NCI-H128 (cell line): ENCODE data around the gene RPLP1.

ENCODE experiments used
- DNase-seq: peaks from one replicate; lab custom pipeline; 2025; ENCODE audit not compliant: unreplicated experiment; lab: John Stamatoyannopoulos, UW

The RPLP1 gene

DNA sequence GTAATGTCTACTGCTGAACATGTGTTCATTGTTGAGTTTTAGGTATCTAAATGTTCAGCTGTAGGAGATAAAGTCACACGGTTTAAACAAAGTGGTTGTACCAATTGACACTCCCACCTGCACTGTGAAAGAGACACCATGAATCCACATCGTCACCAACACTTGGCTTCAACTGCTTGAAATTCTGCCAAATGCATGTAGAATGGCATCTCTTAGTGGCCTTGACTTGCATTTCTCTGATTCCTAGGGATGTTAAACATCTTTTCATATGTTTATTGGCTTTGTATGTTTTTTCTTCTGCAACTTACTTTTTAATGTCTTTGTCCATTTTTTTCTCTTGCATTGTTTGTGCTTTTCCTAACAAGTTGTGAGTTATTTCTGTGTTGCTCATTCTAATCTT is 43.4 kb downstream of the RPLP1 start:
- DNase-seq: no peak

DNA sequence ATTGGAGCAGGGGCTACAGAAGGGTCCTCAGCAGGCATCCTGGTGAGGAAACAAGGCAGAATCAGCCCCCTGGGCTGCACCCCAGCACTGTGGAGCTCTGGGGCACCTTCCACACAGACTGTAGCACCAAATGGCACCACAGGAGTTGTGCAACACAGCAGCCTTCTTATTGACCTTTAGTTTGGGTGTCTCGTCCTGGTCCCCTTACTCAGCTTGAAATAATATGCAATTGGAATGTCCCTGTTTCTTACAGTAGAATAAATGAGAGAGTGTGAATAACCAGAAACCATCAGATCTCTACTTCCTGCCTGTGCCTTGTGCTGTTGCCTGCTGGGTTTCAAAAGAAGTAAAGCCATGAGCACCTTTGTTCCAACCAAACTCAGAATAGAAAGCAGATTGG is 44.5 kb downstream of the RPLP1 start:
- no peak for DNase-seq

DNA sequence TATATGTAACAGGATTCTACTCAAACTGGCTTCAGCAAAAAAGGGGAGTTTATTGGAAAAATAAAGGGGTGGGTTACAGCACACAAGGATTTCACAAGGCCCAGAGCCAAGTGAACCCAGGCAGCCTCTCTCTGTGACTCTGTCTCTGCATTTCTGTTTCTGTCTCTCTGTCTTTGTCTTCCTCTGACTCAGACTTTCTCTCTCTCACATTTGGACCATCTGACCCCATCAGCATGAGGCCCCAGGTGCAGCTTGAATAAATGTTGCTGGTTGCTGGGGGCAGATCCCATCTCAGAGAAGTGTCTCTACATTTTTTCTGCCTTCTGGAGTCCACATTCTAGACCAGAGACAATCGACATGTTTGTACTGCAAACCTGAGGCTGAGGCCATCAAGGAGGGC is 45.0 kb downstream of the RPLP1 start:
- no peak for DNase-seq

DNA sequence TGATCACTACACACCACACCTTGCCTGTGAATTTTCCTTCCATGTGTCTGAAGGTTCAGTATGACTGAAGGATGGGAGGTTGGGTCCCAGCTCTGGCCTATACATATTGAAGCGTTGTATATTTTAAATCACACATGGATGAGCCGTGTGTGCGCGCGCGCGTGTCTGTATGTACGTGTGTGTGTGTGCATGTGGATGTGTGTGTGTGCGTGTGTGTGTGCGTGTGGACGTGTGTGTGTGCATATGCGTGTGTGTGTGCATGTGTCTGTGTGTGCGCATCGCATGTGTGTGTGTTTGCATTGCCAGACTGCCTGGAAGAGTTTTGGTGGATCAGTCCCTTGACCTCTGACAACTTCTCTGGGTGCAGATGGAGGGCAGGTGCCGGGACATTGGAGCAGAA is 45.7 kb downstream of the RPLP1 start:
- no peak for DNase-seq

DNA sequence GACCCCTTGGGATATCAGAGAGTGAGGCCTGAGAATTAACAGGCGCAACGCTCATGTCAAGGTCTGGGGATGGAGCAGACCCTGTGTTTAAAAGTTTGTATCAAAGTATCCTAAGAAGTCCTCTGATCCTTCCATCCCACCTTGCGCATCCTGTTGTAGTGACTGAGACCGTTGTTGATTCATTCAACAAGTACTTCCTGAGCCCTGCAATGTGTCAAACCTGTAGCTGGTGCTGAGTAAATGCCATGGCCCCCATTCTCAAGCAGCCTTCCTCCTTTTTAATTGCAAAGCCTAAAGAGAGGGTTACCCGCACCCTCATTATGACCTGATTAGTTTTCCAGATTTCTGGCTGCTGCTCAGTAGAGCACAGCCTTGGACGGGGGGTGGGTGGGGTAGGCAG is 46.4 kb downstream of the RPLP1 start:
- no peak for DNase-seq

DNA sequence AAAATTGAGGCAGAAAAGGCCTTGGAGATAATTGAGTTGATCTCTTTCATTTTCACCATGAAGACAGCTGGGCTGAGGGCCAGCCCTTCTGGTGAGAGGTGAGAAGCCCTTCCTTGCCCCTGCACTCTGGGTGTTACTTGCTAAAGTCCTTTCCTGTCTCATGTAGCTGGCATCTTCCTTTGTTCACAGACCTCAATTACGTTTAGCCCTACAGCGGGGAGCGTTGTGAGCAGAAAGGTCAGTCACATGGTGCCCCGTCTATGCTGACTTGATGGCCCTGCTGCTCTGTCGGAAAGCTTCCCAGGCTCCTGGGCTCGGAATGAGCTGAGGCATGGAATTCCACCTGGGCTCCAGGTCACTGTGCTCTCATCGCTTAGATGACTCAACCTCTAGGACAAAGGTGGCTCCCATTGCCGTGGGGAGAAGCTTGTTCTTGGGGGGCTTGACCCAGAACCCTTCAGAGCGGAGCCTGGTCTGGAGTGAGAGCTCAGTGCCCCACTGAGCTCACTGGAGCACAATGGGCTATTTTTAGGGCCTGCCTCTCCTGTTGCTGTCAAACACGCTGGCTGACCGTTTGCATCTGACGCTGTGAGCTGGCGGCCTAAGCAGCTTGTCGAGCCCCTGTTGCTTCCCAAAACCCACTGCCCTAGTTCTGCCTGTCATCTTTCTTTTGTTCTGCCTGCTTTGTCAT is 47.0 kb downstream of the RPLP1 start:
- no peak for DNase-seq

DNA sequence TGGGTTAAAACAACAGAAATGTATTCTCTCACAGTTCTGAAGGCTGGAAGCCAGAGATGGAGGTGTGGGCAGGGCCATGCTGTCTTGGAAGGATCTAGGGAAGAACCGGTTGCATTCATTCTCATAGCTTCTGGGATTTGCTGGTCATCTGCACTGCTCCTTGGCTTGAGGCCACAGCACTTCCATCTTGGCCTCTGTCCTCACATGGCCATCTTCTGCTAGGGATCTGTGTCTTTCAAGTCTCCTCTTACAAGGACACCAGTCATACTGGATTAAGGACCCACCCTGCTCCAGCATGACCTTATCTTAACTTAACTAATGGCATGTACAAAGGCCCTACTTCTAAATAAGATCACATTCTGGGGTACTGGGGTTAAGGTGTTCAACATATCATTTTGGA is 47.7 kb downstream of the RPLP1 start:
- no peak for DNase-seq

DNA sequence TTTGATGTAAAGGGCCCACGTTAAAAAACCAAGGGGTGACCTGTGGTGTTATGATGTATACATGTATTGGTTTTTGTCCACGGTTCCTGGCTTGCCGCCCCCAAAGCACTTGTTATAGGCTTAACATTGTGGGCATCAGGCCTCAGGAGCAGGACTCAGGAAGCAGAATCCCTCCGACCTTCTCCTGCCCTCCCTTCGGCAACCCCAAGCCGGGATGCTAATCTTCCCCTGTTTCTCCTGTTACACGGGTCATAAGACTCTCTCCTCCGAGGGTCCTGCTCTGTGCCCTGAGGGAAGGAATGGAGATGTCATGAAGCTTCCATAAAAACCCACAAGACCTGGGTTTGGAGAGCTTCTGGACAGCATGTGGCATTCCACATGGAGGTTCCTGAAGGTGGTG is 48.8 kb downstream of the RPLP1 start:
- no peak for DNase-seq

DNA sequence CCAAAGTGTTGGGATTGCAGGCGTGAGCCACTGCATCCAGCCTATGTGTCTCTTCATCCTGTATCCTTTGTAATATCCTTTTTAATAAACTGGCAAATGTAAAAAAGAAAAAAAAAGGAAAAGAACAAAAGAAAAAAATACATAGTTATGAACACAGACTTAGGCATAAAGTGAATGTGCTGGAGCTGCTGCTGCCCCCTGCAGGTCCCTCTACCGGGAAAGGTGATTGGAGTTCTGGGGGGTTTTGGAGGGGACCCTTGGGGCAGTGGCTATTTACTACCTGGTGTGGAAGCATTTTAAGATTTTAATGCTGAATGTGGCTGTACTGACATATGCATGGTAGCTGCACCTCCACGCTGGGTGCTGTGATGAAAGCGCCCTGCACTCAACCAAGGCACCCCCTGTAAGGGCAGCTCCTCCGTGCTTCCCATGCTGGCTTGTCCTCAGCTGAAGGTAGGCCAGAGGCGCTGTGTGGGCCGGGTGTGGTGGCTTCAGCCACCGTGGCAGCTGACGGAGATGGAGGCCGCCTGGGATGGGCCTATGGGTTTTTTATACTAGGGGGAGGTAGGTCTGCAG is 49.9 kb downstream of the RPLP1 start:
- DNase-seq: no peak

DNA sequence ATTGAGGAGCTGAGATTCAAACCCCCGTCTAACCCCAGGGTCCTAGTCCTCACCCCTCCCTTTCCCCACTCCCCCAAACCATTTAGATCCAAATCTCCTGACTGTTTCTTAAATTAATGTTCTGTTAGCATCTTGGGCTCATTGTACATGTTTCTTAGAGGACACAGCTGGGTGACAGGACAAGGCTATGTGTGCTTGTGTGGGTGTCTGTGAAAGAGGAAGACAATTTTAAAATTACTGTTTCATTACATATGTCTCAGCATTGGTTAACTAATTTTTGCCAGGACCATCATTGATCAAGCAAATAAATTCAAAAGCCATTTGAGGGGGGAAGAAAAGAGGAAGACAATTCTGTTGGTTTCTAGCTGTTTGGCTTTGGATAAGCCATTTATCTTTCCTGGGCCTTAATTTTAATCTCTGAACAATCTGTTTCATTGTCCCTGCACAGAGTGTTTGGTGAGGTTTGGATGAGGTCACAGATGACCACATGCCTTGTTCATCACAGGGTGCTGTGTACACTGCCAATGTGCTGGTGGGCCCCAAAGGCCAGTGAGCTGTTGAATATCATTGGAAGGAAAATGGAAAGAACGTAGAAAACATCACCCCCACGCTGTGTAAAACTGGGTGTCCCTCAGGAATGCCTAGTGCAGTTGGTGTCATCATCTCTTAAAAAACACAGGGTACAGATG is 51.9 kb downstream of the RPLP1 start:
- no peak for DNase-seq
